Osteocyte (in vitro differentiated cells): ENCODE results near the gene ANKRD30A. TPM values are rescaled to one million over a fixed set of nuclear protein-coding genes. Genes with fewer than 3 reads are reported as not detected.

Source experiments
- DNase-seq: peaks from one replicate; pipeline ENCODE4 v3.0.0; 2021; ENCODE audit warnings: mixed read lengths; ENCODE audit not compliant: unreplicated experiment; ENCODE audit errors: extremely low spot score
- H3K27ac Mint-ChIP-seq: one replicate; pipeline ENCODE4 v1.8.0; 2021; ENCODE audit warnings: mild to moderate bottlenecking, mixed read lengths; ENCODE audit not compliant: unreplicated experiment
- H3K27me3 Mint-ChIP-seq: one replicate; pipeline ENCODE4 v1.8.0; 2021; ENCODE audit warnings: mixed read lengths; ENCODE audit not compliant: unreplicated experiment
- H3K36me3 Mint-ChIP-seq: one replicate; pipeline ENCODE4 v1.8.0; 2021; ENCODE audit warnings: mixed read lengths; ENCODE audit not compliant: unreplicated experiment
- H3K4me1 Mint-ChIP-seq: one replicate; pipeline ENCODE4 v1.8.0; 2021; ENCODE audit warnings: mixed read lengths; ENCODE audit not compliant: unreplicated experiment
- H3K4me3 Mint-ChIP-seq: one replicate; pipeline ENCODE4 v1.8.0; 2021; ENCODE audit warnings: mild to moderate bottlenecking, moderate library complexity, mixed read lengths; ENCODE audit not compliant: unreplicated experiment
- H3K9me3 Mint-ChIP-seq: one replicate; pipeline ENCODE4 v1.8.0; 2021; ENCODE audit warnings: mixed read lengths; ENCODE audit not compliant: unreplicated experiment
- total RNA-seq: library from RNA; stranded (reverse); gene quantifications from 2 replicates; pipeline ENCODE4 v1.2.1, GENCODE V29; 2021
- TF ChIP-seq, protein P1 (sequence below): fragments of 200-600 bp; sonication (generic); IDR thresholded peaks from 2 replicates; pipeline ENCODE4 v1.5.0; 2021; ENCODE audit warnings: antibody characterized with exemption, mild to moderate bottlenecking, moderate library complexity

ANKRD30A gene
- total RNA-seq, 1 donor from 2014 or later = not detected

DNA sequence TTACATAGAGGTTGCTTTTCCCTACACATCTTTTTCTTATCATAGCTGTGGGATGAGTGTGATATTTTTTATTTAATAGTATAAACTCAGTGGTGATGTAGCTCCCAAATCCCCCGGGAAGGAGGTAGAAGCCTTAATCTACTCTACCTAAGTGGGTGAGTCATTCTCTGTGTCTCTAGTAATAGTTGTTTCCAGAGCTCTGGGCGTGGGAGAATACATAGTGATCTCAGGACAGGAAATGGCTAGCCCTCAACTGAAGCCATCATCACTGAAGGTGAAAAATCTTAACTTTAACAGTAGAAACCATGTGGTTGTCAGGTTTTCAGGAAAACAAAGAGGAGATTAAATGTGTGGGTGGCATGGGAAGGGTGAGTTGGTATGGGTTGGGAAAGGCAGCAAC lies 278.4 kb downstream of the ANKRD30A start:
- Mint-ChIP-seq H3K36me3 (no peaks in the 10 kb centered on the region), H3K27me3 (no peaks in the 10 kb centered on the region), H3K4me1 (no peaks in the 10 kb centered on the region), H3K4me3 (no peak overlapping the region), H3K27ac (no peak overlapping the region), H3K9me3 (peaks cover 56% of the 10 kb centered on the region)
- DNase-seq = no peak
- TF ChIP-seq, protein P1, sequence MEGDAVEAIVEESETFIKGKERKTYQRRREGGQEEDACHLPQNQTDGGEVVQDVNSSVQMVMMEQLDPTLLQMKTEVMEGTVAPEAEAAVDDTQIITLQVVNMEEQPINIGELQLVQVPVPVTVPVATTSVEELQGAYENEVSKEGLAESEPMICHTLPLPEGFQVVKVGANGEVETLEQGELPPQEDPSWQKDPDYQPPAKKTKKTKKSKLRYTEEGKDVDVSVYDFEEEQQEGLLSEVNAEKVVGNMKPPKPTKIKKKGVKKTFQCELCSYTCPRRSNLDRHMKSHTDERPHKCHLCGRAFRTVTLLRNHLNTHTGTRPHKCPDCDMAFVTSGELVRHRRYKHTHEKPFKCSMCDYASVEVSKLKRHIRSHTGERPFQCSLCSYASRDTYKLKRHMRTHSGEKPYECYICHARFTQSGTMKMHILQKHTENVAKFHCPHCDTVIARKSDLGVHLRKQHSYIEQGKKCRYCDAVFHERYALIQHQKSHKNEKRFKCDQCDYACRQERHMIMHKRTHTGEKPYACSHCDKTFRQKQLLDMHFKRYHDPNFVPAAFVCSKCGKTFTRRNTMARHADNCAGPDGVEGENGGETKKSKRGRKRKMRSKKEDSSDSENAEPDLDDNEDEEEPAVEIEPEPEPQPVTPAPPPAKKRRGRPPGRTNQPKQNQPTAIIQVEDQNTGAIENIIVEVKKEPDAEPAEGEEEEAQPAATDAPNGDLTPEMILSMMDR = no peak
